Activated CD8-positive, alpha-beta memory T cell treated with anti-CD3 and anti-CD28 coated beads, Interleukin-2, amount 50 U/mL, for 1 hour (primary cell): ENCODE measurements around the gene LRP1.
A peak's percentile ranks its signal among the peaks of the same experiment; 100 is the strongest.

Experiments used
- DNase-seq: peaks from one replicate; pipeline ENCODE4 v3.0.0-alpha.2; 2020; ENCODE audit errors: extremely low read depth

The LRP1 gene

GRCh38 chr12:57236201-57236924 is 108.1 kb downstream of the LRP1 start:
- no peak for DNase-seq

- DNase-seq, result no peak
Observed at GRCh38 chr12:57236925-57237595, 108.8 kb downstream of the LRP1 start.

GRCh38 chr12:57237596-57237931 is 109.3 kb downstream of the LRP1 start:
- no peak for DNase-seq

DNA sequence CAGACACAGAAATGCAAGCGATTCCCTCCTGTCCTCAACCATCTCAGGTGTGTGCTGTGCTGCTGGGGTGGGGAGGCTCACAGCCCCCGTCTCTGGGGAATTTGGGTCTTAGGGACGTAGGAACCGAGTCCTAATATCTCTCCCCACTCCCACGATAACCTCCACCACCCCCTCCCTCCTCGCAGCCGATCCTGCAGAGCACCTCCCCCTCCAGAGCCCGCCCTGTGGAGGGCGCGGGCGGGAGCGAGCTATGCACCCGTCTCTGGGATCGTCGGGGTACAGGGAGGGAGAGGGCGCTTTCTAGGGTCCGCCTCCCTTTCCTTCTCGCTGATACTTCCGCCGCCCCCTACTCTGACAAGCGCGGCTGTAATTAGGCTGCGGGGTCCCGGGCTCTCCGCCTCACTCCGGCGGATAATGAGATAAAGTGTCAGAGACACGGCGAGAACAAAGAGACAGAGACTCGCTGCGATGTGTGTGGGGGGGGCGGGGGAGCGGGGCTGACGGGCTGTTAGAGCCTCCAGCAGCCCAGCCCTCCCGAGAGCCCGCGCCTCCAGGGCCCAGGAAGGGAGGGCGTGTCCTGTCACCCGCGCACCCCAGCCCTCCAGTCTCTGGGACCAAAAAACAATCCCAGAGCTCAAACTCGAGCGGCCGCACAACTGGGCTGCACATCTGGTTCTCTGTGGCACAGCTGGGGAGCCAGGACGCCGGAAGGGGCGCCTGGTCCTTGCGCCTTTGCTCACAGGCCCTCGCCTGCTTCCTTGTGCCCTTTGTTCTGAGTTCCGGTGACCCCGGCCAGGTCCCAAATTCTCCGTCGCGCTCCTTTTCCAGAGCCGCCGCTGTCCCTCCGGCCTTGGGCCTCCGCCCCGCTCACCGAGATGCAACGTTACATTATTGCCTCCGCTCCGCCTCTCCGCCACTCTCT is 109.9 kb downstream of the LRP1 start:
- DNase-seq, result no peak

DNA sequence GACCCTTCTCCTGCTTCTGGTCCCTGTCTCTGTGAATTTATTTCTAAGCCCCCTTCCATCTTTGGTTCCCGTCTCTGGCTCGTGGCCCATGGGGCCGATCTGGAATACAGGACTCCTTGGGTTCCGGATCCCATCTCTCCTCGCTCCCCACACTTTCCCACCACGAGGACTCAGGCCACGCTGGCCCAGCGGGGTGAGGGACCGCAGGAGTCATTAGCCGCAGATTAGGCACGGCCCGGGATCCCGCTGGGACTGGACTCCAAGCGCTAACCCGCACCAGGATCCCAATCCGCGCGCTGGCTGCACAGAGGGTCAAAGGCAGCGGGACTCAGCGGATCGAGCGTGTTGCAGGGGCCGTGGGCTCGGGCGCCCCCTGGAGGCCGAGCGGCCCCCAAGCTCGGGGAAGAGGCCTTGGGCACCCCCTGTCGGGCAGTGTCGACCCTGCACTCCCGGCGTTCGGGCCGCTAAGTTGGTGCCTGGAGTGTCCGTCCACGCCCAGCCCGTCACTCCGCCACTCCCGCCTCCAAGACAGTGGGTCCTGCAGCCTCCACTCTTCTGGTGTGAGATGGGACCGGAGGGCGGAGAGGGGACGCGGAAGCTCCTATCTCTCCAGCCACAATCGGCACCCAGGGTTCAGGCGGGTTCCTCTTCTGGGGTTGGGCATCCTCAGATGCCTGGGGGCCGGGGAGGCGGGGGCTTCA is 110.7 kb downstream of the LRP1 start:
- DNase-seq, result peak; percentile 53

GRCh38 chr12:57239587-57240065 is 111.3 kb downstream of the LRP1 start:
- no peak for DNase-seq

- no peak for DNase-seq
Observed at GRCh38 chr12:57240066-57240921, 112.0 kb downstream of the LRP1 start.

DNA sequence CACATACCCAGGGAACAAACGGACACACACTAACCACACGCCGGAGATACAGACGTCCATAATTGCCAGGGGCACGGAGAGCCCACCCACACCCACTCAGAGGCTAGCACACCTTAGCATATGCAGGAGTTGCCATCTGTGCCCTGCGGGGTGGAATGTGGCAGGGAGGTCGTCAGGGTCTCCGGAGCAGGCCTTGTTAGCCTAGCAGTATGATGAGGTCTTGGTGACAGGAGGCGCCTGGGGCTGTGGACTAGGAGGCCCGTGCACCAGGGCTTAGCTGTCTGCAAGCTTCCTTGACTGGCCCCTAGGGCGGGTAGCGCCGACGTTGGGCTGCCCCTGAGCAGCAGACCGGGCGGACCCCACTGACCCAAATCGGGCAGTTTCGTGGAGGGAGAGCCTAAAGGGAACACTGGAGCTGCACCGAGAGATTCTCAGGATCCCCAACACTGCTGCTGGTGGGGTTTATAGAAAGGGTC is 112.7 kb downstream of the LRP1 start:
- DNase-seq, result no peak

GRCh38 chr12:57241402-57242310 is 113.4 kb downstream of the LRP1 start:
- no peak for DNase-seq

DNA sequence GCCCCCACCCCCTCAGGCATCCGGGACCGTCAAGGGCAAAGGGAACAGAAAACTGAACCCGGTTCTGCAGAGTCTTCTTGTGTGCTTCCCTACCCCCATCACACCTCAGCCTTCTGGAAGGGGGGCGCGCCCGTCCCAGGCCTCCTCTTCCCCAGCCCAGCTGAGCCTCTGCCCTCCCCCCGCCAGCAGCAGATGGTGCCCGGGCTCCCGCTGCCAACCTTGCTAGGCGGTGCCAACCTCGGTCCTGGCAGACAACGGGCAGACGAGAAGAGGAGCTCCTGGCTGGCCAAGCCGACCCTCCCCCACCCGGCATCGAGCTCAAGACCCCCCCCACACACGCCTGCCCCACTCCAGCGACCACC is 114.0 kb downstream of the LRP1 start:
- DNase-seq, result no peak

GRCh38 chr12:57242691-57243454 is 114.6 kb downstream of the LRP1 start:
- DNase-seq, result no peak

- no peak for DNase-seq
Observed at GRCh38 chr12:57243521-57244311, 115.4 kb downstream of the LRP1 start.

DNA sequence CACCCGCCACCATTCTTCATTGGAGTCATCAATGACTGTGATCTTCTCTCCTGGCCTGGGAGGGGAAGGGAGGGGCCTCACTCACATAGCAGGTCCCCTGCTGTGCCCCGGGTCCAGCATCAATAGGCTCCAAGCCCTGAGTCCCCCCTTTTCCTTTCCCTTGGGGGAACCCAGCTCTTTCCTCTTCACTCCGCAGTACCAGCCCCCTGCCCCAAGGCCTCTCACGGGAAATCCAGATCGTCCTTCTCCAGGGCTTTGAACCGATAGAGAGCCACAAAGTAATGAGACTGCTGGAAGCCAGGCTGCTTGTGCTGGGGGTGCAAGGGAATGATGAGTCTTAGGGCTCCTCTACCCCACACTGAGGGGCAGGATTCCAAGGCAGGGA is 116.0 kb downstream of the LRP1 start:
- no peak for DNase-seq

GRCh38 chr12:57247041-57247440 is 118.8 kb downstream of the LRP1 start:
- DNase-seq, result no peak

- DNase-seq, result no peak
Observed at GRCh38 chr12:57248934-57249742, 120.9 kb downstream of the LRP1 start.

GRCh38 chr12:57250541-57250940 is 122.3 kb downstream of the LRP1 start:
- no peak for DNase-seq

DNA sequence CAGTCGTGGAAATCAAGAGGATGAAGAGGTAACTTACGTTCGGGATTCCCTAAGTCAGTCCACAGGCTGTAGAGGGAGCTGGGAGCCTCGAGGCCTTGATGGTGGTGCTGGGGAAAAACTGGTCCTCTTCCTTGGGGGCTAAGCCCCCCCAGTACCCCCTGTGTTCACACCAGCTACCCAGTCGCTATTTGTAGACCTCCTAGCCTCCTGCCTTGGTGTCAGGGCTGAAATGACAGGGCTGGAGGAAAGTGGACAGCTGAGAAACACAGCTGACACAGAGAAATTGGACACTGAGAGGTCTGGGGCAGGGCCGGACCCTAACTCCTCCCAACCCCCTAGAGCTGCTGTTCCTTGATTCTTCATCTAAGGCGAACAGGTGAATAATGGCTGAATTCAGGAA is 122.7 kb downstream of the LRP1 start, which contains the start of gene STAC3:
Gene STAC3 (minus strand): TSS at position 232 of the 400 bp plus-strand sequence. CDS start 1,551 bp downstream, outside the sequence.
- no peak for DNase-seq
